GM13977 (cell line): ENCODE results near the gene SPG7.

Experiments
- DNase-seq: peaks from one replicate; pipeline ENCODE4 v3.0.0; 2012; ENCODE audit warnings: low spot score
- CTCF ChIP-seq: IDR thresholded peaks from 2 replicates; pipeline ENCODE4 v1.5.1; 2012; ENCODE audit warnings: mild to moderate bottlenecking, control low read depth; ENCODE audit not compliant: insufficient read depth; ENCODE audit errors: extremely low read depth, missing control alignments
- in situ Hi-C: fragments of 300-500 bp; cut with MboI; formaldehyde crosslinking; loops from one replicate; pipeline ENCODE4 v1.12.0; 2022; ENCODE audit warnings: low sequenced_read_pairs, low pct_unique_long_range_greater_than_20kb, mixed read lengths, inconsistent platforms; ENCODE audit not compliant: unreplicated experiment

The SPG7 gene

GRCh38 chr16:89525146-89525913 is 17.1 kb downstream of the SPG7 start:
- peak; percentile 65 for DNase-seq
- in situ Hi-C loops = no loop called here
- TF ChIP-seq CTCF = peak; percentile 45

GRCh38 chr16:89529097-89529496 is 20.9 kb downstream of the SPG7 start:
- no peak for DNase-seq
- TF ChIP-seq CTCF = no peak
- in situ Hi-C loops = no loop called here

GRCh38 chr16:89530401-89531381 is 22.5 kb downstream of the SPG7 start:
- no peak for DNase-seq
- no peak for TF ChIP-seq CTCF
- in situ Hi-C loops = no loop called here

- in situ Hi-C loops = no loop called here
These were observed 23.8 kb downstream of the SPG7 start for GRCh38 chr16:89531821-89532526.

GRCh38 chr16:89534252-89534756 is 26.1 kb downstream of the SPG7 start:
- TF ChIP-seq CTCF = no peak
- in situ Hi-C loops = no loop called here
- DNase-seq = no peak

More at GRCh38 chr16:89531821-89532526, 23.8 kb downstream of the SPG7 start:
- DNase-seq = no peak
- TF ChIP-seq CTCF = no peak

GRCh38 chr16:89536371-89536770 is 28.2 kb downstream of the SPG7 start:
- DNase-seq = no peak
- no peak for TF ChIP-seq CTCF
- in situ Hi-C loops = no loop called here
